ENCODE measurements around the gene UPF1. TPM values are rescaled to one million over a fixed set of nuclear protein-coding genes. Genes with fewer than 3 reads are reported as not detected.

Gene UPF1
- total and polyA plus RNA-seq, 8 donors = 26.3 to 54.4 (median 37.5) TPM

- H3K27me3 ChIP-seq = peaks cover 0 to 10% (median 0%) of the 10 kb centered on the region in 4 donors
These were observed 64.1 kb downstream of the UPF1 start, which contains the start of gene CERS1 for GRCh38 chr19:18895824-18896341. CERS1 (minus strand) TSS chr19:18896158; CDS start chr19:18896072, 86 bp downstream.

DNA sequence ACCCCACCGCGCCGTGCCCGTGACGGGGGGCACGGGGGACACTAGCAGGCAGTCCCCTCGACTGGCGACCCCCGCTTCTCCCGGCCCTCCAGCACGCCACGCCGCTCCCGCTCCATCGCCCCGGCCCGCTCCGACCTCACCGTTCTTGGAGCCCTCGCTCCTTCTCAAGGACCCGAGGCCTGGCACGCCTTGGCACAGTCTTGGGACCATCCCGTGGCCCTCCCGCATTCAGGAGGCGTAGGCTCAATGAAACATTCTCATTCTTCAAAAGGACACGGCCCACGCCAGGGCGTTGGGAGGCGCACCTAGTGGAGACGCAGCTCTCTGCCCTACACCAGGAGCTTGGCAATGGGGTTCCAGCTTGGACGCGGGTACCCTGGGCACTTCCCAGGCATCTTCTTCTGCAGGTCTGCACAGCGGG lies 64.7 kb downstream of the UPF1 start:
- H3K4me3 ChIP-seq = no peak overlapping the region
- FAIRE-seq (no peak), DNase-seq (peak in 1 of 6 donors; percentile 71), ATAC-seq (no peak)
- no peaks in the 10 kb centered on the region for H3K9me3 ChIP-seq
- peaks cover 0 to 12% (median 6%) of the 10 kb centered on the region in 3 donors for H3K36me3 ChIP-seq
- intact Hi-C loops (cut with DNase I) = loop anchor here in 1 of 3 donors (10.0 kb wide), 1 partner anchor 88 kb away; no protein-coding TSS in a partner anchor
- no peak for TF ChIP-seq CTCF (IDR thresholded peaks at IDR 0.05)
- no peaks in the 10 kb centered on the region for H3K4me1 ChIP-seq
- H3K27me3 ChIP-seq = peaks cover 0 to 10% (median 0%) of the 10 kb centered on the region in 4 donors
- 8 to 12% methylated on average over 29 to 33 of the region's 33 CpGs for WGBS, 2 donors
- no peak overlapping the region for H3K27ac ChIP-seq

More at GRCh38 chr19:18895824-18896341, 64.1 kb downstream of the UPF1 start, which contains the start of gene CERS1:
- DNase-seq (no peak), FAIRE-seq (no peak), ATAC-seq (peak in 1 of 4 donors; percentile 13)
- Histone ChIP-seq H3K4me1 (no peaks in the 10 kb centered on the region), H3K27ac (no peak within 1 kb of the TSS), H3K4me3 (peak within 1 kb of the TSS in 2 of 4 donors; percentile 8 to 35), H3K36me3 (peaks cover 0 to 12% (median 6%) of the 10 kb centered on the region in 3 donors), H3K9me3 (no peaks in the 10 kb centered on the region)
- TF ChIP-seq CTCF (IDR thresholded peaks at IDR 0.05) = no peak
- intact Hi-C loops (cut with DNase I) = loop anchor here in 1 of 3 donors (10.0 kb wide), 1 partner anchor 89 kb away; no protein-coding TSS in a partner anchor
- 0 to 1% methylated on average over 14 to 89 of the region's 89 CpGs for WGBS, 2 donors

DNA sequence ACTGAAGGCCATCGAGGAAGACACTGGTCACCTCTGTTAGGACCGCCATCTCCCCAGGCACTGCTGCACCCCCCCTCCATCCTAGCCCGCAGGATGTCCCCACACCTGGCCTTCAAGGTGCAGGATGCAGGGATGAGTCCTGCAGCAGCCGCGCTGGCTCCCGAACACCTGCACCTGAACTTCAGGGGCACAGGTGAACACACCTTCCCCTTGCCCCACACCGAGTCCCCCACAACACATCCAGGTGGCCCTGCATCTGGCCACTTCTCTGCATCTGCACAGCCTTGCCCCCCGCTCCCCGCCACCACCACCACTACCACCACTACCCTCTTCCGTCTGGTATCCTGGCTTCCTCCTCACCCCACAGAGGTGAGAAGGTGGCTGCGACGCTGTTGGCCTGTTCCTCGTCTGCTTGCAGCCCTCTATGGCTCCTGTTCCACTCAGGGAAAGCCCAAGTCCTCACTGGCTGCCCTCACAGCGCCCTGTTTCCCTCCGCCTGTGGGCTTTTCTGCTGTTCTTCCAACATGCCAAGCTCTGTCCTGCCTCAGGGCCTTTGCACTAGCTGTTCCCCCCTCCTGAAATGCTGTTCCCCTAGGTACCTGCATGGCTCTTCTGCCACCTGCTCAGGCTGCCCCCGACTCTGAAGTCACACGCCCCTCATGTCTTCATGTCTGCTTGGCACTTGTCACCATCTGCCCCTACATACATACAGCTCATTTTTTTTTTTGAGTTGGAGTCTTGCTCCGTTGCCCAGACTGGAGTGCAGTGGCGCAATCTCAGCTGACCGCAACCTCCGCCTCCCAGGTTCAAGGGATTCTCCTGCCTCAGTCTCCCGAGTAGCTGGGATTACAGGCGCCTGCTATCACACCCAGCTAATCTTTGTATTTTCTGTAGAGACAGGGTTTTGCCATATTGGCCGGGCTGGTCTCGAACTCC lies 65.6 kb downstream of the UPF1 start:
- DNase-seq (peak in 1 of 6 donors; percentile 57), FAIRE-seq (no peak), ATAC-seq (no peak)
- Histone ChIP-seq H3K4me3 (no peak overlapping the region), H3K36me3 (peaks cover 0 to 12% (median 6%) of the 10 kb centered on the region in 3 donors), H3K27ac (no peak overlapping the region), H3K27me3 (peaks cover 0 to 10% (median 0%) of the 10 kb centered on the region in 4 donors), H3K4me1 (no peaks in the 10 kb centered on the region), H3K9me3 (no peaks in the 10 kb centered on the region)
- WGBS, 2 donors = 79 to 89% methylated on average over 24 to 25 of the region's 25 CpGs
- no peak for TF ChIP-seq CTCF (IDR thresholded peaks at IDR 0.05)
- intact Hi-C loops (cut with DNase I) = loop anchor here in 1 of 3 donors (10.0 kb wide), 1 partner anchor 87 kb away; no protein-coding TSS in a partner anchor

DNA sequence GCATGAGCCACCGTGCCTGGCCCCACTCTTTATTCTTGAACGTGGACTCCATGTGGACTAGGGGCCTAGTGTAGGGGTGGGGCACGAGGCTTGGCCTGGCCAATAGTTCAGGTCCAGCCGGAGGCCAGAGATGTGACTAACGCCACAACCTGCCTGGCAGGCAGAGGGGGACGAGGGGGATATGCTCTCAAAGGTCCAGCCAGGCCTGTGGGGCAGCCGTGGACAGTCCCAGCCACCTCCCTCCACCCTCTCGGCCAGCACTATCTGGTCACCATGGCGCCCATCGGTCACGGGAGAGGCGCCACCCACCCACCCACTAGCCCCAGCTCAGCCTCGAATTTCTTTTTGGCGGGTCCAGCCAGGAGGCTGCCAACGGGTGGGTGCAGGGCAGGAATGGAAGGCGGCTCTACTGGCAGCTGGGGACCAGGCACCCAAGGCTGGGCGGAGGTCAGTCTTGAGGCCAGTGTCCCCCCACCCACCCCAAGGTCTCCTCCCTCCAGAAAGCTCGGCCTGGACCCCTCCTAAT lies 66.4 kb downstream of the UPF1 start:
- ATAC-seq (peak in 1 of 4 donors; percentile 10), DNase-seq (peak in 1 of 6 donors; percentile 70), FAIRE-seq (no peak)
- intact Hi-C loops (cut with DNase I) = loop anchor here in 1 of 3 donors (10.0 kb wide), 1 partner anchor 87 kb away; no protein-coding TSS in a partner anchor
- H3K27ac ChIP-seq = no peak overlapping the region
- WGBS, 2 donors = 44 to 49% methylated on average over 18 of the region's 18 CpGs
- peaks cover 0 to 10% (median 0%) of the 10 kb centered on the region in 4 donors for H3K27me3 ChIP-seq
- peaks cover 0 to 12% (median 6%) of the 10 kb centered on the region in 3 donors for H3K36me3 ChIP-seq
- H3K9me3 ChIP-seq = no peaks in the 10 kb centered on the region
- TF ChIP-seq CTCF (IDR thresholded peaks at IDR 0.05) = no peak
- H3K4me1 ChIP-seq = no peaks in the 10 kb centered on the region
- no peak overlapping the region for H3K4me3 ChIP-seq

Measured in pancreas (tissue), 10 donors.